Mesenteric fat pad (tissue), 1 donor: ENCODE measurements around the gene SPACDR. TPM values are rescaled to one million over a fixed set of nuclear protein-coding genes. Genes with fewer than 3 reads are reported as not detected.
A peak's percentile ranks its signal among the peaks of the same experiment; 100 is the strongest.

Experiments
- DNase-seq: peaks from one replicate; pipeline ENCODE4 v3.0.0-alpha.2; 2020; ENCODE audit warnings: low spot score
- total RNA-seq: library from RNA; stranded (reverse); fragmentation: NEBNext Ultra II Directional; extraction: Animal tissue kit (Norgen Biotek cat#: 25700); gene quantifications from one replicate; pipeline ENCODE4 v1.2.1, GENCODE V29; 2021
- donor health status: DM: yes; HTN: yes; CAD: no.

SPACDR gene
- total RNA-seq, 1 donor from 2014 or later, result 0.96 TPM

DNA sequence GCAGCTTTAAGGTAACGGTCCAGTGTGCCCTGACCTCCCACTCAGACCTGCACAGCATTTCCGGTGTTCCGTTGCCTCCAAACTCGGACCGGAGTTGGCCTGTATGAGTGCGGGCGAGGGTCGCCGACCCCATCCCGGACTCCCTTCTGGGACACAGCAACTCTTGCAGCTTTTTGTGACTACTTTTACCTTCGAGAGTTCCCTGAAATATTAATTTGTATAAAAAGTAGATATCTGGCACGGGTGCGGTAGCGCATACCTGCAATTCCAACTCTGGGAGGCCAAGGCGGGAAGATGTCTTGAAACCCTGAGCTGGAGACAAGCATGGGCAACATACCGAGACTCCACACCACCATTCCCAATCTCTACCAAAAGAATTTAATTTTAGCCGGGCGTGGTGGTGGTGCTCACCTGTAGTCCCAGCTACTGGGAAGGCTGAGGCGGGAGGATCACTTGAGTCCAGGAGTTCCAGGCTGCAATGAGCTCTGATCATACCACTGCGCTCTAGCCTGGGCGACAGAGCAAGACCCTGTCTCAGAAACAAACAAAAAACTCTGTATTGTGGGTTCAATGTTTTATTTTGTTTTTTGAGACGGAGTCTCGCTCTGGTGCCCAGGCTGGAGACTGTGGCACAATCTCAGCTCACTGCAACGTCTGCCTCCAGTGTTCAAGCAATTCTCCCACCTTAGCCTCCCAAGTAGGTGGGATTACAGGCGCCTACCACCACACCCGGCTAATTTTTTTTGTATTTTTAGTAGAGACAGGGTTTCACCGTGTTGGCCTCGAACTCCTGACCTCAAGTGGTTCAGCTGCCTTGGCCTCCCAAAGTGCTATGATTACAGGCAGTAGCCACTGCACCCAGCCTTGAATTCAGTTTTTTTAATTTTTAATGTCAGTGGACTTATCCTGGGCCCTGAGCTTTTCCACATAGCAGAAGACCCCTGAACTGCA lies 26.6 kb downstream of the SPACDR start:
- DNase-seq, result peak; percentile 88

DNA sequence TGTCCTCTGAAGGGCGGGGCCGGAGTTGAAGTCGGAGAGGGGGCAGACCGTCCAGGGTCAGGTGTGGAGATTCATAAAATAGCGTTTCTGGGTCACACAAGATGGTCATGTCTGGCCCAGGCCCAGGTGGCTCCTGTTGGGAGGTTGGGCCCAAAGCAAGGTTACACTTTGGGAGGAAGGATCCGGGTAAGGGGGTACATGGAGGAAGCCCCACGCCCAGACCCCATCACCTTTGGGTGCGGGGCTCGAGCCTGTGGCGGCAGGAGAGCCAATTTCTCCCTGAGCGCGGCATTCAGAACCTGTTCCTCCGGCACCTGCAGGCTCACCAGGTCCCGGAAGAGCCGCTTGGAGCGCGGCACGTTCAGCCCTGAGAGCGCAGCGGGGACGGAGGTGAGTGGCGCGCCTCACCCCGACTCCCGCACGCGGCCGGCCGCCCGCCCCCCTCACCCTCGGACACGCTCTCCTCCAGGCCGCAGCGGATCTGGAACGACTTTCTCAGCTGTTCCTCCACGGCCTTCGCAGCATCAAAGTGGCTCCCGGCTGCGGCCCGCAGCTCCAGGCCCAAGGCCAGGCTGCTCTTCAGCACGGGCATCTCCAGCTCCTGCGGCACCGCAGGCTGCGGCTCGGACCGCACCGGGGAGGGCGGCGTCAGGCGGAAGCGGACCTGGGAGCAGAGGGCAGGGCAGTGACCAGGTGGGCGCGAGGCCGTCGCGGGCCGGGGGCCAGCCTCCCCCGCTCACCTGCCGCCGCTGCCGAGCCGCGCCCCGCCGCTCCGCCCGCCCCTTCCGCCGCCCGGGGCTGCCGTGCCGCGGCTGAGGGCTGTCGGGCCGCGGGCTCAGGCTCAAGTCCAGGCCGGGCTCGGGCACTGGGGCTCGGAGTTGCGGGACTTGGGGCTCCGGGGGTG lies 28.4 kb downstream of the SPACDR start:
- DNase-seq, result peak; percentile 90

DNA sequence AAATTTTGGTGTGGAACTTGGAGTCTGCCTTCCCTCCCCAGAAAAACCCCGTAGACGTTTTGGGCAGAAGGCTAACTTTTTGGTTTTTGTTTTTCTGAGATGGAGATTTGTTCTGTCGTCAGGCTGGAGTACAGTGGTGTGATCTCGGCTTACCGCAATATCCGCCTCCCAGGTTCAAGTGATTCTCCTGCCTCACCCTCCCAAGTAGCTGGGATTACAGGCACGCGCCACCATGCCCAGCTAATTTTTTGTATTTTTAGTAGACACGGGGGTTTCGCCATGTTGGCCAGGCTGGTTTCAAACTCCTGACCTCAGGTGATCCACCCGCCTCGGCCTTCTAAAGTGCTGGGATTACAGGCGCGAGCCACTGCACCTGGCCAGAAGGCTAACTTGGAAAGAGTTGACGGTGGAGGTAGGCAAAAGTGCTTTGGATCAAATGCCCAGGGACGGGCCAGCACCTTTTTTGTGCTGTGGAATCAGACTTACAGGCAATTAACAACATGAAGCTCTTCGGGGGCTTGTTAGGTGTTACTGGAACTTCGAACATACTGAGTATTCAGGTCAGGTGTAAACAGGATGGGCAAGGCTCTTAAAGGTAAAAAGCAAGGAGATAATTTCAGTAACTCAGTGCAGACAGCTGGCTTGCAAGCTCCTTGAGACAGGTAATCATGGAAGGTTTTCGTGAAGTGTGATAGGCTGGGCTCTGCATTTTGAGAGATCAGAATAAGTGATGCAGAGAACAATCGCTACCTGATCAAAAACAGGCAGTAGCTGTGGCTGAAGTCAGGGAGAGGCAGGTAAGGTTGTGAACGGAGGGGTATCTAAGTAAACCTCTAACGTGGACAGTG lies 29.5 kb downstream of the SPACDR start:
- peak; percentile 35 for DNase-seq

DNA sequence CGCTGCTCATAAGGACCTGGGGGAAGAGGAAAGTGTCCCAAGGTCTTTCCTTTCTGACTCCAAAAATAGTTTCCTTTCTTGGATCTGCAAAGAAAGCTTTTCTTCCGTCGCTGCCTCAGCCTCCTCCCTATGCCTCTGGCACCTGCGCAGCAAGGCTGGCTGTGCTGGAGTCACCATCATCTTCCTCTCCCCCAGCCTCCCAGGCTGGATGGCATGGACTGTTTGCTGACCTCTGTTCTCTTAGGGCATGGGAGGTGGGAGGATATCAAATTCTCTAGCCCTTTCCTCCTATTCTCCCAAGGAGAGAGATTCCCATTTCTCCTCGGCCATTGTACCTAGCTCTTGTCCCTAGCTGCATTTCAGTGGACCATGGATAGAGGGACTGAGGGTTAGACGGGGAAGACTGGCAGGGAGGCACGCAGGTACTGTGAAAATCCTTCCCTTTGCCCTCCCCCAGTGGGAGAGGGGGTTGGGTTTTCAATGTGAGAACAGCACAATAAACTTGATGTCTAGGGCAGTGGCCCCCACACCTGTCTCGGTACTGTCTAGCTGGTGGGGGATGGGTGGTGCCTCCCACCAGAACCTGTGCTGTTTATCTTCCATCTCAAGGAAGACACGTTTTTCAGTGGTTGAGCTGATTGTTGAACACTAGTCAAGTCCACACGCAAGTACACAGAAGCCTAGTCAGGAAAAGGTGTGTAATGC lies 30.3 kb downstream of the SPACDR start:
- peak; percentile 83 for DNase-seq

DNA sequence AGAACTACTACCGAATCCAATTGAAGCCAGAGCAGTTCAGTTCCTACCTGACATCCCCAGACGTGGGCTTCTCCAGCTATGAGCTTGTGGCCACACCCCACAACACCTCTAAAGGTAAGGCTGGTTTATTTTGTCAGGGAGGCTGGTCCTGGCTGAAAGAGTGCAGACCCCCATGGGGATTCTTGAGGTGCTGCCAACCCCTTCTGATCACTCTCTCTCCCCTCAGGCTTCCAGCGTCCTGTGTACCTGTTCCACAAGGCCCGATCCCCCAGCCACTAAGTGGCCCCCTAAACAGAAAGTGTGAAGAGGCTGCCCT lies 30.8 kb downstream of the SPACDR start:
- no peak for DNase-seq

DNA sequence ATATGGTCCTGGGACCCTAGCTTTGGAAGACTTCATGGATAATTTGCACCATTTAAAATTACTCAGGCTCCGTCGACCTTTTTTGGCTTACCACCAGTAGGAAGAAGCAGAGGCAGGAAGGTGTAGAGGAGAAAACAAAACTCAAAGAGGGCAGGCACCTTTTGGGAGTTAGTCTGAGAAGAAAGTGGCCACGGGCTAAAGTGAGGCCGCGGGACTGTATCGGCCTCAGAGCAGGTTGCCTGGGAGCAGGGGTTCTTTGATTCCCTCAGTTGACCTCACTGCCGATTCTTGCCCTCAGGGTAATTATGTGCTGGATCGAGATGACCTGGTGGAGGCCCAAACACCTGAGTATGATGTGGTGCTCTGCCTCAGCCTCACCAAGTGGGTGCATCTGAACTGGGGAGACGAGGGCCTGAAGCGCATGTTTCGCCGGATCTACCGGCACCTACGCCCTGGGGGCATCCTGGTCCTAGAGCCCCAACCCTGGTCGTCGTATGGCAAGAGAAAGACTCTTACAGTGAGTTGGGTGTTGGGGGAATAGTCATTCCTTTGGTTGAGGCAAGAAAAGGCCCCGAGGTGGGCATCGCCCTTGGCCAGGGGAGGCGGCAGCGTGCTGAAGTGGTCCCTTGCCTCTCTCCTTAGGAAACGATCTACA lies 31.3 kb downstream of the SPACDR start:
- DNase-seq, result peak; percentile 76

DNA sequence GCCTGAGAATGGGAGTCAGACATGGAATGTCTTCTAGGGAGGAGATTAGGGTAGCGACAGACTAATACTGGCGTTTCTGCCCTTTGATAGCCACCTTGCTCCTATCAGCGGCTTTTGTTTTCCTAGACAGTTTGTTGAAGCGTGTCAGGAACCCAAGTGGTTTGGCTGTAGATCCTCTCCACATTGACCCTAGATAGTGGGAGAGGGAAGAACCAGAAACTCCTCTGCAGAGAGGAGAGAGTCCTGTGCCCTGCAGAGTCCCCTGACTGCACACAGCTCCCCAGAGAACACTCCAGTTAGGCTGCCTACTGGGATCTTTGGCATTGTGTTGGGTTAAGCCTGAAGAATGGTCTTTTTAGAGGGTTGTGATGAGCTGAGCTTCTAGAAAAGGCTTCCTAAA lies 32.0 kb downstream of the SPACDR start:
- DNase-seq, result peak; percentile 28

DNA sequence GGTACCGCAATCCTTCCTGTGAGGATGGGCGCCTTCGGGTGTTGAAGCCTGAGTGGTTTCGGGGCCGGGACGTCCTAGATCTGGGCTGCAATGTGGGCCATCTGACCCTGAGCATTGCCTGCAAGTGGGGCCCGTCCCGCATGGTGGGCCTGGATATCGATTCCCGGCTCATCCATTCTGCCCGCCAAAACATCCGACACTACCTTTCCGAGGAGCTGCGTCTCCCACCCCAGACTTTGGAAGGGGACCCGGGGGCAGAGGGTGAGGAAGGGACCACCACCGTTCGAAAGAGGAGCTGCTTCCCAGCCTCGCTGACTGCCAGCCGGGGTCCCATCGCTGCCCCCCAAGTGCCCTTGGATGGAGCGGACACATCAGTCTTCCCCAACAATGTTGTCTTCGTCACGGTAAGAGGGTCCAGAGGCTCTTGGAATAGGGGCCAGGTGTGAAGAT lies 32.7 kb downstream of the SPACDR start:
- DNase-seq, result peak; percentile 84

DNA sequence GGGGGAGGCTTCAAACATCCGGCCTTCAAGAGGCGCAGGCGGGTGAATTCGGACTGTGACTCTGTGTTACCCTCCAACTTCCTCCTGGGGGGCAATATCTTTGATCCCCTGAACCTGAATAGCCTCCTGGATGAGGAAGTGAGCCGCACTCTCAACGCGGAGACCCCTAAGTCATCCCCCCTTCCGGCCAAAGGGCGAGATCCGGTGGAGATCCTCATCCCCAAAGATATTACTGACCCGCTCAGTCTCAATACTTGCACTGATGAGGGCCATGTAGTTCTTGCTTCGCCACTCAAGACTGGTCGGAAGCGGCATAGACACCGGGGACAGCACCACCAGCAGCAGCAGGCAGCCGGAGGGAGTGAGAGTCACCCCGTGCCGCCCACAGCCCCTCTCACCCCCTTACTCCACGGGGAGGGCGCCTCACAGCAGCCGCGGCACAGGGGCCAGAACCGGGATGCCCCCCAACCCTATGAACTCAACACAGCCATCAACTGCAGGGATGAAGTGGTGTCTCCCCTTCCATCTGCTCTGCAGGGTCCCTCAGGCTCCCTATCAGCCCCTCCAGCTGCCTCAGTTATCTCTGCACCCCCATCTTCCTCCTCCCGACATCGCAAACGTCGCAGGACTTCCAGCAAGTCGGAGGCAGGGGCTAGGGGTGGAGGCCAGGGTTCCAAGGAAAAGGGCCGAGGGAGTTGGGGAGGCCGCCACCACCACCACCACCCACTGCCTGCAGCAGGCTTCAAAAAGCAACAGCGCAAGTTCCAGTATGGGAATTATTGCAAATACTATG lies 33.4 kb downstream of the SPACDR start:
- peak; percentile 87 for DNase-seq

DNA sequence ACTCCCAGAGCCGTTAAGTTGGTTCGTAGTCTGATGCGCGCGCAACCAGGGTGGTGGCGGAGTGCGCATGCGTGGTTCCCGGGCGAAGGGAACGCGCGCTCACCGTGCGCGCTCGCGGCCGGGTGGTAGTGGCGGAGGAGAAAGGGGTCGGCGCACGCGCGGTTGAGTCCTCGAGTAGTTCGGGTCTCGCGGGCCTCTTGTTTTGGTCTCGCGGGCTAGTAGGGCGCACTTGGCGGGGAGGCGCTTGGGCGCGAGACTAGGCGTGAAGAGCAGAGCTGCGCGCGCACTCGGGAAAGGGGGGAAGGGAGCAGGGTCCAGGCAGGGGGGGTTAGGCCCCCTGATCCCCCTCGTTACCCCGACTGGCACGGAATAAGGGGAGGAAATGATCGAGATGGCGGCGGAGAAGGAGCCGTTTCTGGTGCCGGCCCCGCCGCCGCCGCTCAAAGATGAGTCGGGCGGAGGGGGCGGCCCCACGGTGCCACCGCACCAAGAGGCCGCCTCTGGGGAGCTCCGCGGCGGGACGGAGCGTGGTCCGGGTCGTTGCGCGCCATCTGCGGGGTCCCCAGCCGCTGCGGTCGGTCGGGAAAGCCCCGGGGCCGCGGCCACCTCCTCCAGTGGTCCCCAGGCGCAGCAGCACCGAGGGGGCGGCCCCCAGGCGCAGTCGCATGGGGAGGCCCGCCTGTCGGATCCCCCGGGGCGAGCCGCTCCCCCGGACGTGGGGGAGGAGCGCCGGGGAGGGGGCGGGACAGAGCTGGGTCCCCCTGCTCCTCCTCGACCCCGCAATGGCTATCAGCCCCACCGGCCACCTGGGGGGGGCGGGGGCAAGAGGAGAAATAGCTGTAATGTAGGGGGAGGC lies 34.2 kb downstream of the SPACDR start, which contains the start of gene MEPCE:
Gene MEPCE (plus strand): TSS at position 195 of the 856 bp plus-strand sequence. CDS start 188 bp downstream, at position 383.
- DNase-seq, result peak; percentile 99

DNA sequence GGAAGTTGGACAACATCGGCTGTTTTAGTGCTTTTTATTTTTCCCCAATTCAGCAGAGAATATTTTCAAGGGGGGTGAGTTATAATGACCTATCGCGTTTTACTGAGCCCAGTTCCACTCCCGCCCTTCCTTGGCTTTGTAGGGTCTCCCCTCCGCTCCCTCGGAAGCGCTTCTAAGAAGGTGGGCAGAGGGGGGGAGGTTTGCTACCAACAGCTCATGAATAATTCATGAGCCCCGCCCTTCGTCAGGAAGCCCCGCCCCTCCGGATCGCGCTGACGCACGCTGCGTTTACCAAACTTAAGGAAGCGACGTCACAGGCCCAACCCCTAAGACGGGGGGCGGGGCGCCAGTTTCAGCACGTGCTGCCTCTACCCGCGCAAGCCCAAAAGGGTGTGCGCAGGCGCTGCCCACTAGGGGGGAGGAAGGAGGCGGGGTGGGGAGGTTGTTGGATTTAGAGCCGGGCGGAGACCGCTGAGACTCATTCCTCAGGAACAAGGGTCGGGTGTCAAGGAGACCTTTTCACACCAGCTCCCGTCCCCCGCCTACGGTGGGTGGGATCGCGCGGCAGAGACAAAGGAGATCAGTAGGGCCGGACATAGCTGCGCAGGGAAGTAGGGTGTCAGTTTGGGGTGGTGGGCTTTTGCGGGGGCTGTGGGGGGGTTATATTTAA lies 35.0 kb downstream of the SPACDR start:
- DNase-seq, result peak; percentile 100

DNA sequence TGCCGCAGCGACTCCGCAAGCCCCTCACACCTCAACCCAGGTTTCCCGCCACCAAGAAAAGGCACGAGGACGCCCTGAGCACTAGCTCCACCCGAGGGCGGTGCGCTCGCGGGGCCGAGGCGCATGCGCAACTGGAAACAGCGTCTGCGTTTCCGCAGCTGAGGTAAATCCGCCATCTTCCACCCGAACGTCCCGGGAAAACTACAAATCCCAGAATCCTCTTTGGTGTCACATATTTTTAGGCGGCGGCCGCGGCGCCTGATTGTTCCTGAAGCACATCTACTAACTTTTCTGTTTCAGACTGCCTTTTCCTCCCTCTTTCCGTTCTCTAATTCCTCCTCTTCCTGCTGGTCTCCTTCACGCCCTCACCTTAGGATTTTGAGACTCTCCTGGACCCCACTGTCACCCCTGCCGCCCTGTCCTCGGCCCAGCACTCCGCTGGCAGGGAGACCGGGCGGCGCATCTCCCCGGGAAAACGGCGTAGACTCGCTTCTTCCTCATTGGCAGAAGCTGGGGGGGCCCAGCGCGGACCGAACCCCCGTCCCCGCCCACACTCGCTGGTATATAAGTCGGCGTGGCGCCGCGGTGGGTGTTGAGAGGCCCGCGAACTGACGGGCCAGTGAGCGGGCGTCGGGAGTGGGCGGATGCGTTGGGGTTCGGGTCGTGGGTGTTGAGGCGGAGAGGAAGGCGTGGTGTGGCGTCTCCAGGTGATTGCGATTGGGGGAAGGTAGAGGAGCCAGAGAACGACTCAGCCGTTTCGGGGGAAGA lies 35.7 kb downstream of the SPACDR start, which contains the start of gene ZCWPW1:
Gene ZCWPW1 (minus strand): TSS at position 505 of the 768 bp plus-strand sequence. CDS start 8,054 bp downstream, outside the sequence.
- DNase-seq, result peak; percentile 99

DNA sequence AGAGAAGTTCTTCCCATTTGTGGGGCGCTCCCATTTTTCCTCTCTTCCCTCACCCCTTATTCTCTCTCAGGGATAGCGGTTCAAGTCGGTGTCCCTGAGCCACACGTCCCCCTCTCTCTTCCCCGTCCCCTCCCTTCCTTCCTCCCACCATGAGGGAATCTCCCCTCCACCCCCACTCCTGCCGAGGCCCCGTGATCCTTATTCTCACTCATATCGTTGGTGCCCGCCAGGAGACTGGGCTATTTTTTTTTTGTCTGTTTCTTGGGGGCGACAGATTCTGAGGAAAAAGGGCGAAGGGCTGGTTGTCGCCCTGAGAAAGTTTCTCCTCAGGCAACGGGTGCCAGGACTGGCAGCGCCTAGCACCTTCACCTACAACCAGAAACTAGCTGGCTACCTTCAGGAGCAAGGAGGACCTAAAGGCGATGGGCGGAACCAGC lies 36.3 kb downstream of the SPACDR start:
- no peak for DNase-seq

DNA sequence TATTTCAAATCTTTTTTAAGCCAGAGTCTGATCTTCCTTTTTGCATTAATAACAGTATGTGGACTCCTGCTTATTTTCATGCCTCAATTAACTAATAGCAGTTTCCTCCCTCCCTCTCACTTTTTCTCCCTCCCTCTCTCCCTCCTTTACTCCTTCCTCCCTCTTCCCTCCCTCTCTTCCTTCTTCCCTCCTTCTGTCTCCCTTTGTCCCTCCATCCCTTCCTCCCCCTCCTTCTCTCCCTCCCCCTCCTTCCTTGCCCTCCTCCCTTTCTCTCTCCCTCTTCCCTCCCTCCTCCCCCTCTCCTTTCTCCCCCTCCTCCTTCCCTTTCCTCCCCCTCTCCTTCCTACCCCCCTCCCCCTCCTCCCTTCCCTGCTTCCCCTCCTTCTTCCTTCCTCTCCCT lies 37.5 kb downstream of the SPACDR start:
- DNase-seq, result no peak

DNA sequence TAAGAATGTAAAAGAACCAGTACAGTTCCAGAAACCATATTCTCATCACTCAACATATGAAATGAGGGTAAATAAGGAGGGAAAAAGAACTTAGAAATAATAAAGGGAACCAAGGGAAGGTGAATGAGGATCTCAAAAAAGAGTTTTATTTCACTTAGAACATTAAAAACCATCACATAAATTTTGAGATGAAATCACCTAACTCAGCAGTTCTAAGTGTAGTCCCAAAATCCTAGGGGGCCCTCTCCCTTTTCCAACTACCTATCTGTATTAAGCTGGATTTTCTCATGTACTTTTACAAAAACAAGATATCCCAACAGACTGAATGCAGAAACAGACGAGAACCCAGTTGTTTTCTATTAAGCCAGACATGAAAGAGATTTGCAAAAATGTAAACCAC lies 38.7 kb downstream of the SPACDR start:
- DNase-seq, result no peak

DNA sequence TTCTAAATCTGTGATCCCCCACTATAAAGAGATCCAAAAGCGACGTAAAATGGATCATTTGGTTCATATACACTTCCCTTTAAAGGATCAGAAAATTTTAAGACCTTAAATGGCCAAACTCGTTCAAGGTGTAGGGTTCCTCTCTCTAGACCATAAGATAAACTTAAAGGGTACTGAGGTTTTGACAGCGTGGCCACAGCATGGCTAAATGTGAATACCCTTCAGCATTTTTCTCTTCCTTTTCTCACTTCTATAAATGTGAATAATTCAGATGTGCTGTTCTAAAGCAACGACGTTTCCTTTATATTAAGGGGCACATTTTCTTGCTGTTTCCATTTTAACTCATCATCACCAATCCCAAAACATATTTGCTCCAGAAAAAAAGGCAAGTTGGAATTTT lies 40.7 kb downstream of the SPACDR start:
- DNase-seq, result no peak
